Renal cortex interstitium (tissue), 15 donors: Measurements from ENCODE around the gene ARRDC5. TPM values are rescaled to one million over a fixed set of nuclear protein-coding genes. Genes with fewer than 3 reads are reported as not detected.
"Not testable (repeated sequence)": the region's sequence is repeated elsewhere in the genome, so short reads cannot be mapped to it uniquely, and the experiment has no call there.

Experiments
- DNase-seq, 11 donors: peaks; one replicate each; pipeline ENCODE4 v3.0.0-alpha.2; 2013; ENCODE audit warnings: low read depth in 9 of 11, low spot score in 4 of 11; ENCODE audit errors: extremely low read depth in 1 of 11
- long read RNA-seq, 16 experiments: transcript quantifications; one replicate each; lab custom pipeline, GENCODE V29; 2026
- polyA plus RNA-seq, 3 donors: library from polyadenylated mRNA; unstranded; fragments of 120-200 nt; gene quantifications; one replicate each; pipeline ENCODE4 v1.2.1, GENCODE V29; 2013; ENCODE audit not compliant: insufficient read length in 3 of 3

ARRDC5 gene
- under 1 TPM in 1 of 3 donors, not detected in 2; 0.09 TPM for polyA plus RNA-seq
- long read RNA-seq, donor 1, result 0 reads
- long read RNA-seq, donor 2, result 0 reads
- long read RNA-seq, donor 3, result 0 reads
- long read RNA-seq, donor 4, result 0 reads
- long read RNA-seq, donor 5, result 0 reads
- long read RNA-seq, donor 6, result 0 reads
- long read RNA-seq, donor 7, result 0 reads
- long read RNA-seq, donor 8, result 0 reads
- long read RNA-seq, donor 9, result 0 reads
- long read RNA-seq, donor 10, result 0 reads
- long read RNA-seq, donor 11, result 0 reads
- long read RNA-seq, donor 12, result 0 reads
- long read RNA-seq, donor 13, result 0 reads
- long read RNA-seq, donor 14, result 0 reads
- long read RNA-seq, donor 15, result 0 reads
- long read RNA-seq, donor 16, result 0 reads

DNA sequence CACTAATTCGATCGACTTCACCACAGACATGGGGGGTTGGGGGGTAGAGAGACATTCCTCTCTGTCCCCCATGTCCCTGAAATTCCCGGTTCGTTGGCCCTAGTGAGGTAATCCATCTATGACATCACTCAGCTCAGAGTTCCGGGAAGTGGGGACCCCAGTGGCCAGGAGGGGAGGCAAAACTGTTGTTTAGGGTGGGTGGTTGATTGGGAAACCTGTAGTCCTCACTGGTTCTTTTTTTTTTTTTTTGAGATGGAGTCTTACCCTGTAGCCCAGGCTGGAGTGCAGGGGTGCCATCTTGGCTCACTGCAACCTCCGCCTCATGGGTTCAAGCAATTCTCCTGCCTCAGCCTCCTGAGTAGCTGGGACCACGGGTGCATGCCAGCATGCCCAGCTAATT is at the start of gene ARRDC5:
TSS of gene ARRDC5 (minus strand) at position 101 of the 400 bp plus-strand sequence. CDS start at position 30, 71 bp downstream.
- no peak for DNase-seq

DNA sequence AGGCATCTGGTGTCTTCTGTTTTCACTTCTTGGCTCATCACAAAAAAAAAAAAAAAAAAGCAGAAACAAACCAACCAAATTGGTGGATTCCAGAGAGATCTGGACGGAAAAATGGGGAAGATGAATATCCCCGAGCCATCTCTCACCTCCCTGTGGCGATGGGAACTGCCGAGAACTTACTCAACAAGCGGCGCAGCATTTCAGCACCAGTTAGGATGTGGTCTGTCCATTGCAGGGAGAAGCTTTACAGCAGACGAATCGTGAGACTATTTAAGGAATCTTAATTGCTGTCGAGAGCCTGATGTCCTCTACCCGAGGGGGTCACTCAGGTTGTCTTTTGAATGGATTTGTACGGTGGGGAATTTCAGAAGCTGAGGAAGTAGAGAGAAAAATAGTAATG is 49.0 kb upstream of the ARRDC5 start:
- no peak for DNase-seq

DNA sequence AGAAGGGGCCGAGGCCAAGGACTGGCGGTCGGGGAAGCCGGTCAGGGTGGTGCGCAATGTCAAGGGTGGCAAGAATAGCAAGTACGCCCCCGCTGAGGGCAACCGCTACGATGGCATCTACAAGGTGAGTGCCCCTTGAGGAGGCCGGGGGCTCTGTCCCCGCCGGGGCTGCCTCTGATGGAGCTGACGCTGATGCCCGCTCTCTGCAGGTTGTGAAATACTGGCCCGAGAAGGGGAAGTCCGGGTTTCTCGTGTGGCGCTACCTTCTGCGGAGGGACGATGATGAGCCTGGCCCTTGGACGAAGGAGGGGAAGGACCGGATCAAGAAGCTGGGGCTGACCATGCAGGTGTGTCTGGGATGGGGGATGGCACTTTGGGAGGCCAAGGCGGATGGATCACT is 48.0 kb upstream of the ARRDC5 start:
- DNase-seq, result not testable (repeated sequence)

DNA sequence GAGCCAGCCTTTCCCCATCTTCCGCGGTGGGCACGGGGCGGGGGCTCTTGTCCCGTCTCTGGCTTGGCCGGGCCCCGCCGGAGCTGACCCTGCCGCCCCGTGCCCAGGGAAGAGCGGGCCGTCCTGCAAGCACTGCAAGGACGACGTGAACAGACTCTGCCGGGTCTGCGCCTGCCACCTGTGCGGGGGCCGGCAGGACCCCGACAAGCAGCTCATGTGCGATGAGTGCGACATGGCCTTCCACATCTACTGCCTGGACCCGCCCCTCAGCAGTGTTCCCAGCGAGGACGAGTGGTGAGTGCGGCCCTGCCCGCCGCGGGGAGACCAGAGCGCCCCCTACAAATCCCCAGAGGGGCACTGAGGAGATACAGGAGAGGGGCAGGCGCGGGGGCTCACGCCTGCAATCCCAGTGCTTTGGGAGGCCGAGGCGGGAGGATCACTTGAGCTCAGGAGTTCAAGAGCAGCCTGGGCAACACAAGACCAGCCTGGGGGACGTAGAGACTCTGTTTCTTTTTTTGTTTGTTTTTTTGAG is 39.0 kb upstream of the ARRDC5 start:
- not testable (repeated sequence) for DNase-seq

DNA sequence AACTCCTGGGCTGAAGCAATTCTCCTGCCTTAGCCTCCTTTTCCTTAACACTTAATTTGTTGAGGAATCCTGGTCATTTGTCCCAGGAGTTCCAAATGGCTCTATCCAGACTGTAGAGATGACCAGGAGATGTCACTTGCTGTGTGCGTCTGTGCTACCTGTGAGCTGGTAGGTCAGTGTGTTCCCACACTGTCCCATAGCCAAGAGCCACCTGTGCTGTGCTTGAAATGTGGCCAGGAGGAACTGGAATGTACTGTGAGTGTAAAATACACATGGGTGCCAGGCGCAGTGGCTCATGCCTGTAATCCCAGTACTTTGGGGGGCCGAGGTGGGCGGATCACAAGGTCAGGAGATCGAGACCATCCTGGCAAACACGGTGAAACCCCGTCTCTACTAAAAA is 36.8 kb upstream of the ARRDC5 start:
- no peak for DNase-seq

DNA sequence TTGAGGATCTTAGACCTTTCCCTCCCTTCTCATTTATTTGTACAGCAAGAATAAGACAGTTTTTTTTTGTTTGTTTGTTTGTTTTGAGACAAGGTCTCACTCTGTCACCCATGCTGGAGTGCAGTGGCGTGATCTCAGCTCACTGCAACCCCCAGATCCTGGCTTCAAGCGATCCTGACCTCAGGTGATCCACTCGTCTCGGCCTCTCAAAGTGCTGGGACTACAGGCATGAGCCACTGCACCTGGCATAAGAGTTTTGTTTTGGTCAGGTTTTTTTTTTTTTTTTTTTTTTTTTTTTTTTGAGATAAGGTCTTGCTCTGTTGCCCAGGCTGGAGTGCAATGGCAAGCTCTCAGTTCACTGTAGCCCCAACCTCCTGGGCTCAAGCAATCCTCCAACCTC is 35.8 kb upstream of the ARRDC5 start:
- DNase-seq, result not testable (repeated sequence)

DNA sequence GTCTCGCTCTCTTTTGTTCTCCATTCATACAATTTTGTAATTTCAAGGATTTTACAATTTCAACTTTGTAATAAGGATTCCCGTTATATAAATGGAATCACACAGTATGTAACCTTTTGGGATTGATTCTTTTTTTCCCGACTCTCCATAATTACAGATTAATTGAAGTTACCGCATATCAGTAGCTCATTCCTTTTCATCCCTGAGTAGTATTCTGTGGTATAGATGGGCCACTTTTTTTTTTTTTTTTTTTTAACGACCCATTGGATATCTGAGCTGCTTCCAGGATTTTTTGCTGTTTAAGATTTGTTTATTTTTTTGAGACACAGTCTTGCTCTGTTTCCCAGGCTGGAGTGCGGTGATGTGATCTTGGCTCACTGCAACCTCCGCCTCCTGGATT is 34.4 kb upstream of the ARRDC5 start:
- no peak for DNase-seq

DNA sequence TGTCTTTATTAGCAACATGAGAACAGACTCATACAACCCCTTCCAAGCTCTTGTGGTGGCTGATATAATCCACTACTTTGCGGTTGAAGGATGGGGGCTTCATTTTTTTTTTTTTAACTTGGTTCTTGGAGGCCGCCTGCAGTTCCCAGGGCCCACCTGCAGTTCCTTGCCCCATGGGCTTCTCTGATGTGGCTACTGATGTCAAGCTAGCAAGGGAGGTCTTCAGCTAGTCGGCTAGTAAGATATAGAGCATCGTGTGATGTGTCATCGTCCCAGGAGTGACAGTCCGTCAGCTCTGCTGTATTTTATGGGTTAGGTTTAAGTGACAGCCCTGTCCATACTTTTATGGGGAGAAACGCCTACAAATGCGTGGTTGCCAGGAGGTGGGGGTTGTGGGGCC is 32.7 kb upstream of the ARRDC5 start:
- no peak for DNase-seq

DNA sequence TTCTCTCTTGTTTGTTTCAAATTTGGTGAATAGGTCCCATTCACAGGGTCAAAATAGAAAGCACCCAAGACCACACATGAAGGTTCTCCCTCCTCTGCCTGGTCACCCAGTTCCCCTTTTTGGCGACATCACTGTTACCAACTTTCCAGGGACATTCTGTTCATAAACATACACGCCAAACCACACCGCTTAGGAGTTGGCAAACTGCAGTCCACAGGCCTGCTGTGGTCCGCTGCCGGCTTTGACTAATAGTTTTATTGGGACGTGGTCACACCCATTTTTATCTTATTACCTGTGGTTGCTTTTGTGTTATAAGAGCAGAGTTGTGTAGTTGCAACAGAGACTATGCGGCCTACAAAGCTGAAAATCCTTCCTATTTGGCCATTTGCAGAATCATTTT is 30.8 kb upstream of the ARRDC5 start:
- no peak for DNase-seq

DNA sequence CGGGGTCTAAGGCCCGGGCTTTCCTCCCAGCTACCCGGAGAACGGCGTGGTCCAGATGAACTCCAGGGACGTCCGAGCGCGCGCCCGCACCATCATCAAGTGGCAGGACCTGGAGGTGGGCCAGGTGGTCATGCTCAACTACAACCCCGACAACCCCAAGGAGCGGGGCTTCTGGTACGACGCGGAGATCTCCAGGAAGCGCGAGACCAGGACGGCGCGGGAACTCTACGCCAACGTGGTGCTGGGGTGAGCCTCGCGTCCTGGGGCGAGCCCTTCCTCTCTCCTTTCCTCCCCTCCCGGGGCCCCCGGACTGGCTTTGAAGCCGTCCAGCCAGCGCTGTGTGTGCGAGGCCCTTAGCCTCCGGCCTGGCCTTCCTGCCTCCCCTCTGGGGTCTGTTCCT is 30.0 kb upstream of the ARRDC5 start:
- DNase-seq, result no peak

DNA sequence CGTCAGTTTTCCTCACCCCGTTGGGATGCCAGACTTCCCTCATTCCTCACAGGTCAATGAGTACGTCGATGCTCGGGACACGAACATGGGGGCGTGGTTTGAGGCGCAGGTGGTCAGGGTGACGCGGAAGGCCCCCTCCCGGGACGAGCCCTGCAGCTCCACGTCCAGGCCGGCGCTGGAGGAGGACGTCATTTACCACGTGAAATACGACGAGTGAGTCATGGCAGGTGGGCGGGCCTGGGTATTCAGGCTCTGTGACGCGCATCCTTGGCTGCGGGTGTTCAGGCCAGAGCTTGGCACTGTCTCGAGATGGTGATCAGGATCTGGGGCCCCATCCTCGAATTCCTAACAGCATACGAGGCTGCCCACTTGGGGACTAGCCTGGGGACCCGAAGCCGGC is 28.0 kb upstream of the ARRDC5 start:
- DNase-seq, result no peak

DNA sequence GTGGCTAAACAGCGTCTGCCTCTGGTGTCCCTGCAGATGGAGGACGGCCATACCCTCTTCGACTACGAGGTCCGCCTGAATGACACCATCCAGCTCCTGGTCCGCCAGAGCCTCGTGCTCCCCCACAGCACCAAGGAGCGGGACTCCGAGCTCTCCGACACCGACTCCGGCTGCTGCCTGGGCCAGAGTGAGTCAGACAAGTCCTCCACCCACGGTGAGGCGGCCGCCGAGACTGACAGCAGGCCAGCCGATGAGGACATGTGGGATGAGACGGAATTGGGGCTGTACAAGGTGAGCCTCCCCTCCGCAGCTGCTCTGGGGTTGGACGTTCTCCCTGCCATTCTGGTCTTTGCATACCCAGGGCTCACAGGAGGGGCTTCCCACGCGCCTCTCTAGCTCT is 26.5 kb upstream of the ARRDC5 start:
- no peak for DNase-seq

DNA sequence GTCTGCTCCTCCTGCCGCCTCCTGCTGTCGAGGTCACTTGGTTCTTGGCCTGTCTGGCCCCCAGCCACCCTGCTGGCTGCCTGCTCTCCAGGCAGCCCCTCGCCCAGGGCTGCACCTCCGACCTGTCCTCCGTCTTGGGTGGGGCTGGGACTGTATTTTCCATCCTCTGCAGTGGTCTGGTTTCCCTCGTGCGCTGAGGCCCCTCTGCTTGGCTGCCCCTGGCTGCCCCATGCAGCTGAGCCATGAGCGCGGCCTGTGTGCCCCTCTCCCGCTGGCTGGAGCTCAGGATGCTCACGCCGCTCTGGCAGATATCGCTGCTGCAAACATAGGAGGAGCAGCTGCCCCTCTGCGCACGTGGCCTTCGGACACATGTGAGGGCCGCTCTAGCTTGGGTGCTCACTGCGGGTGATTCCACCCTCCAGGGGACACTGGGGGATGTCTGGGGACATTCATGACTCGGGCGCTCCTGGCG is 20.6 kb upstream of the ARRDC5 start:
- no peak for DNase-seq

DNA sequence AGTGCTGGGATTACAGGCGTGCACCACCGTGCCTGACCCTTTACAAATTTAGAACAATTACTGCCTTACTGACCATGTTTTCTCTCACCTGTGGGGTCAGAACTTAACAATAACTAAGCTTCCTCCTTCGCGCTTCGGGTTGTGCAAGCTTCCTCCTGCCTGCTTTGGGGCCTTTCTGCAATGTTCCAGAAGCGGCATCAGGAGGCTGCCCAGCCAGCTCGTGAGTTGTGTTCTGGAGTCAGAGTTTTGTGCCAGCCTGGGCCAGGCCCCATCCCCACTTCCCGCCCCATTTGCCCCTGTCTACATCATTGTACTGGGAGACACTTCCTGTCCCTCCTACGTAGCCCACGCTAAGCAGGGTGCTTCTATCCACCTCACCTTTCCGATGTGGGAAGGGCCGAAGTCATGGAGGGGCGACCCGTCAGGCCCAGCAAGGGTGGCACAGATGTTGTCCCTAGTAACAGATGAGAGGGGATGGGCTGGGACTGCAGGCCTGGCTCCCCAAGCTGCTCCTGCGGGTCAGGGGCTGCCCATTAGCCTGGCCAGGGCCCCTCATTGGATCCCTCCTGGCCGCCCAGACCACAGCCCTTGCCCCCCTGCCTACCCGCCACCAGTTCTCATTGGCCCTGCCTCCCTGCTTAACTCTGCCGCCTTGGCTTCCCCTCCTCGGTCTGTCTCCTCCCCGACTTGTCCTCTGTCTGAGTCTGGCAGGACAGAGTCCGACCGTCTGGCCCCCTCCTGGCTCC is 20.0 kb upstream of the ARRDC5 start:
- no peak for DNase-seq

DNA sequence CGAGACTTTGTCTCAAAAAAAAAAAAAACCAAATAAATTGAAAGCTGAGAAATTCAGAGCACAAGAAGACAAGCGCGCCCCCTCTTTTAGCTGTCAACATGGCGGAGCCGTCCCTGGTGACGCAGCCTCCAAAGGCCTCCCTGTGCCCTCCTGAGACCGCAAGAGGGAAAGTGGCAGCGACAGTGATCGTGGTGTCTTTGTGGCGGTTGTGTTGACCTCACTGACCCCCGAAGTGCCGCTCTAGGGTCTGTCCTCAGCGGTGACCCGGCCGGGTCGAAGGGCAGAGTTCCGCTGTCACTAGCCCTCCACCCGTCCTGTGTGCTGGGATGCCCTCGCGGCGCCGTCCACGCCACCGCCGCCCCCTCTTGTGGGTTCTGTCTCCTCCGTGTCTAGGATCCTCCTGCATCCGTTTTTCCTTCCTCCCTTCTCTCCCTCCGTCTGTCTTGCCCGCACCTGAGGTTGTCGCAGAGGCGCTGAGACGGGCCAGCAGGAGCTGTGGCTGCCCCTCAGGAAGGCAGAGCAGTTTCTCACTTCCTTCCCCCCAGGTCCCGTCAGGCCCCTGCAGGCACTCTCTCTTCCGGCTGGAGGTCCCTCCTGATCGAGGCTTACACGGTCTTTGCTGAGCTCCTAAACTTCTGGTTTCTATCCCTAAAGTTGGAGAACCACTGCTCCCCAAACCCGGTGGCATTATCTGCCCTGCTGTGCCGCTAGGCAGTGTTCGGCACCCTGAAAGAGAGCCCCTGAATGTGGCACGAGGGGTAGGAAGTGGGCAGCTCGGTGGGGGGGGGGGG is 13.8 kb upstream of the ARRDC5 start:
- no peak for DNase-seq

DNA sequence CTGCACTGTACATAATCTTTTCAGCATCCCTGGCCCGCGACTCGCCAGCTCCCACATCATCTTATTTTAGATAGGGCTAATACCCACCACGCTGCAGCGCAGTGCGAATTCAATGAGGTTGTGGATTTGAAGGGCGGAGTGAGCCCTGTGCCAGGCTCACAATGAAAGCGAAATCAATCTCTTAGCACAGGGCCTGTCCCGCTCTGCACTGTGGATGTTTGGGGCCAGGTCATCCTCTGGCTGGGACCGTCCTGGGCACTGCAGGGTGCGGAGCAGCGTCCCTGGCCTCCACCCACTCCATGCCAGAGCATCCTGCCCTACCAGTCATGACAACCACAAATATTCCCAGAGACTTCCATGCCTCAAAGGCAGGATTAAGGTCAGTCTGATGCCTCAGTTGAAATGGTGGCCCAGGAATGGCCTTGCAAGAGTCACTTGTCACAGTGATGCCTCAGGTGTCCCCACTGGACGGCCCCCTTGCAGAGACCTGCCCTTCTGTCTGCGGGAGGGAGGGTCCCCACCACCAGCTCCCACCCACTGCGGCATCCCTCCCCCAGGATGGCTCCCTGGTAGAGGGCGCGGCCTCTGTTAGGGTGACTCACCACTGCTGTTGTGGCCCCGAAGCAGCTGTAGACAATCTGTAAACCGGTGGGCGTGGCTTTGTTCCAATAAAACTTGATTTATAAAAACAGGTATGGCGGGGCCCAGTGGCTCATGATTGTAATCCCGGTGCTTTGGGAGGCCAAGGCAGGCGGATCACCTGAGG is 12.2 kb upstream of the ARRDC5 start:
- no peak for DNase-seq

DNA sequence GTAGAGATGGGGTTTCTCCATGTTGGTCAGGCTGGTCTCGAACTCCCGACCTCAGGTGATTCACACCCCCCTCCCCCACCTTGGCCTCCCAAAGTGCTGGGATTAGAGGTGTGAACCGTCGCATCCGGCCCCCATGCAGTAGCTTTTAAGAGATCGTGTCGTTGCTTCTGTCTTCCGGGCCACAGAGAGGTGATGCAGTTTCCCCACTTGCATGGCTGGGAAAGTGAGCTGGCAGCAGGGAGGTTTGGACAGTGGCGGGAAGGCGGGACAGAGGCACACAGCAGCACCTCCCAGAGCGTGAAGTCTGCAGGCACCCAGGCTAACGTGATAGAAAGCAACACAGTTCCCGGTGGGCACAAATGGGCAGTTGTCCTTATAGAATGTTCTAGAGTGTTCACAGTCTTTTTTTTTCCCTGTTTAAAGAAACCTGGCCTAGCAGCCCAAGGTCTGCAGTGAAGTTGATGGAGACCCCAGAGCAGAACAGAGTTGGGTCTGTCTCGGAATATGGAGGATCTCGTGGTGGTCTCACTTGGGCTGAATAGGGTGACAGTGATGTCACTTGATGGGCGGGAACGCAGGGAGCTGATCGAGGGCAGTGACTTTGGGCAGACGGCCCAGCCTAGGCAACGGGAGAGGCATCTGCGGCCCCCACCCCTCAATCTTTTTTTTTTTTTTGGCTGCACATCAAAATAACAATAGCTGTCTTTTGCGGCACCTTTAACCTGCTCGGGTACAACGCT is 11.5 kb upstream of the ARRDC5 start:
- DNase-seq, result no peak
